ENCODE measurements around the gene PCDH9.

PCDH9 gene

DNA sequence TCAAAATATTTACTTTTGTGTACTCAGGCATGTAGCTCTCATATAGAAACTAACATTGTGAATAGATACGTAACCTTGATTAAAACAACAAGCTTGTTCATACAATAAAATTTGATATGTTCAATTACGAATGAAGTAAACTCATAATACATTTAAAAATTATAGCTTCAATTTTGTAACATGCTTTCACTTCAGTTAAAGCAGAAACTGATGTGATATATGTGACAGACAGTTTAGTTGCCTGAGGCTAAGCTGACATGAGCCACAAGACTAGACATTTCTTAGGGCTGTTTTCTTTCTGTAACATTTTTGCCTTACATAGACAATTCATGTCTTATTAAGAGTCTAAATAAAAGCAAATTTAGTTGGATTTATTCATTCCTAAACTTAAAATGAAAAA, 526.0 kb downstream of the PCDH9 start:
- H3K27ac ChIP-seq (ENCODE audit: low read depth, low read length): no peak overlapping the region
- H3K9me3 ChIP-seq (ENCODE audit: control insufficient read depth, insufficient read depth, low read length): no peaks in the 10 kb centered on the region
- no peaks in the 10 kb centered on the region for H3K4me1 ChIP-seq (ENCODE audit: control insufficient read depth, insufficient read depth, low read length)
- no peak overlapping the region for H3K9ac ChIP-seq (ENCODE audit: low read depth, low read length)
- no peaks in the 10 kb centered on the region for H3K27me3 ChIP-seq (ENCODE audit: control insufficient read depth, insufficient read depth, low read length)
- H3K4me3 ChIP-seq (ENCODE audit: low read depth, low read length): no peak overlapping the region
- no peaks in the 10 kb centered on the region for H3K36me3 ChIP-seq (ENCODE audit: control insufficient read depth, insufficient read depth, low read length)

DNA sequence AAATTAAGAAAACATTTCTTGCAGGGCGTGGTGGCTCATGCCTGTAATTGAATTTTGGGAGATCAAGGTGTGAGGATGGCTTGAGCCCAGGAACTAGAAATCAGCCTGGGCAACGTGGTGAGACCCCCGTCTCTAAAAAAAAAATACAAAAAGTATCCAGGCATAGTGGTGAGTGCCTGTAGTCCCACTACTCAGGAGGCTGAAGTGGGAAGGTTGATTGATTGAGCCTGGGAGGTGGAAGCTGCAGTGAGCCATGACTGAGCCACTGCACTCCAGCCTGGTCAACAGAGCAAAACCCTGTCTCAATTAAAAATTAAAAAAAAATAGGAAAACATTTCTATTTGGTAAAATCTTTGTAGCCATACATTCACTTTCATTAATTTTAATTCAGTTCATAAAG, 526.5 kb downstream of the PCDH9 start:
- H3K27ac ChIP-seq (ENCODE audit: low read depth, low read length): no peak overlapping the region
- no peak overlapping the region for H3K9ac ChIP-seq (ENCODE audit: low read depth, low read length)
- H3K27me3 ChIP-seq (ENCODE audit: control insufficient read depth, insufficient read depth, low read length): no peaks in the 10 kb centered on the region
- no peak overlapping the region for H3K4me3 ChIP-seq (ENCODE audit: low read depth, low read length)
- H3K36me3 ChIP-seq (ENCODE audit: control insufficient read depth, insufficient read depth, low read length): no peaks in the 10 kb centered on the region
- no peaks in the 10 kb centered on the region for H3K4me1 ChIP-seq (ENCODE audit: control insufficient read depth, insufficient read depth, low read length)
- no peaks in the 10 kb centered on the region for H3K9me3 ChIP-seq (ENCODE audit: control insufficient read depth, insufficient read depth, low read length)

- Histone ChIP-seq H3K9ac (ENCODE audit: low read depth, low read length) (no peak overlapping the region), H3K27ac (ENCODE audit: low read depth, low read length) (no peak overlapping the region), H3K36me3 (ENCODE audit: control insufficient read depth, insufficient read depth, low read length) (no peaks in the 10 kb centered on the region), H3K4me3 (ENCODE audit: low read depth, low read length) (no peak overlapping the region), H3K9me3 (ENCODE audit: control insufficient read depth, insufficient read depth, low read length) (no peaks in the 10 kb centered on the region), H3K4me1 (ENCODE audit: control insufficient read depth, insufficient read depth, low read length) (no peaks in the 10 kb centered on the region), H3K27me3 (ENCODE audit: control insufficient read depth, insufficient read depth, low read length) (no peaks in the 10 kb centered on the region)
Measured at GRCh38 chr13:66700117-66700601, 530.0 kb downstream of the PCDH9 start.

DNA sequence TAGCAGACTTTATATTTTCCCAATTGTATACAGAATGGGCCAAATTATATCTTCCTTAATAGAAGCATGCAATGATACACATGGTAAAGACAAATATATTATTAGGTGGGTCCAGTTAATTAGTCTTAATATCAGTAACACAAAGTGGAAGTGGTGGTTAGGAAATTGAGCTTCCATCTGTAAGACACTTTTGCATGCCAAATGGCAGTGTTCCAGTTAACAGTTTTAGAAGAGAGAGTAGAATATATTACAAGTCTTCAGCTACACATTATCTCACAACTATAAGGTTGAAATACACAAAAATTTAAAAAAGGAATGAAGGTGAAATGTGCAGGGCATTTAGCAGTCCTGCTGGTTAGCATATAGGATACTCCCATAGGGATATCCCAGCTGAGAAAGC, 536.5 kb downstream of the PCDH9 start:
- H3K36me3 ChIP-seq (ENCODE audit: control insufficient read depth, insufficient read depth, low read length): no peaks in the 10 kb centered on the region
- H3K27ac ChIP-seq (ENCODE audit: low read depth, low read length): no peak overlapping the region
- no peaks in the 10 kb centered on the region for H3K9me3 ChIP-seq (ENCODE audit: control insufficient read depth, insufficient read depth, low read length)
- no peak overlapping the region for H3K9ac ChIP-seq (ENCODE audit: low read depth, low read length)
- H3K4me3 ChIP-seq (ENCODE audit: low read depth, low read length): no peak overlapping the region
- no peaks in the 10 kb centered on the region for H3K27me3 ChIP-seq (ENCODE audit: control insufficient read depth, insufficient read depth, low read length)
- H3K4me1 ChIP-seq (ENCODE audit: control insufficient read depth, insufficient read depth, low read length): no peaks in the 10 kb centered on the region

- no peak overlapping the region for H3K4me3 ChIP-seq (ENCODE audit: low read depth, low read length)
- H3K9me3 ChIP-seq (ENCODE audit: control insufficient read depth, insufficient read depth, low read length): no peaks in the 10 kb centered on the region
- H3K27me3 ChIP-seq (ENCODE audit: control insufficient read depth, insufficient read depth, low read length): no peaks in the 10 kb centered on the region
- H3K27ac ChIP-seq (ENCODE audit: low read depth, low read length): no peak overlapping the region
- H3K4me1 ChIP-seq (ENCODE audit: control insufficient read depth, insufficient read depth, low read length): no peaks in the 10 kb centered on the region
- no peaks in the 10 kb centered on the region for H3K36me3 ChIP-seq (ENCODE audit: control insufficient read depth, insufficient read depth, low read length)
- H3K9ac ChIP-seq (ENCODE audit: low read depth, low read length): no peak overlapping the region
Measured at GRCh38 chr13:66691149-66691548, 539.0 kb downstream of the PCDH9 start.

GRCh38 chr13:66689628-66690027, 540.5 kb downstream of the PCDH9 start:
- no peaks in the 10 kb centered on the region for H3K27me3 ChIP-seq (ENCODE audit: control insufficient read depth, insufficient read depth, low read length)
- peaks cover 12% of the 10 kb centered on the region for H3K9me3 ChIP-seq (ENCODE audit: control insufficient read depth, insufficient read depth, low read length)
- no peak overlapping the region for H3K9ac ChIP-seq (ENCODE audit: low read depth, low read length)
- H3K4me3 ChIP-seq (ENCODE audit: low read depth, low read length): no peak overlapping the region
- no peaks in the 10 kb centered on the region for H3K36me3 ChIP-seq (ENCODE audit: control insufficient read depth, insufficient read depth, low read length)
- H3K27ac ChIP-seq (ENCODE audit: low read depth, low read length): no peak overlapping the region
- H3K4me1 ChIP-seq (ENCODE audit: control insufficient read depth, insufficient read depth, low read length): no peaks in the 10 kb centered on the region

GRCh38 chr13:66689037-66689619, 541.0 kb downstream of the PCDH9 start:
- no peaks in the 10 kb centered on the region for H3K36me3 ChIP-seq (ENCODE audit: control insufficient read depth, insufficient read depth, low read length)
- H3K4me3 ChIP-seq (ENCODE audit: low read depth, low read length): no peak overlapping the region
- H3K4me1 ChIP-seq (ENCODE audit: control insufficient read depth, insufficient read depth, low read length): no peaks in the 10 kb centered on the region
- peaks cover 12% of the 10 kb centered on the region for H3K9me3 ChIP-seq (ENCODE audit: control insufficient read depth, insufficient read depth, low read length)
- no peak overlapping the region for H3K9ac ChIP-seq (ENCODE audit: low read depth, low read length)
- no peak overlapping the region for H3K27ac ChIP-seq (ENCODE audit: low read depth, low read length)
- no peaks in the 10 kb centered on the region for H3K27me3 ChIP-seq (ENCODE audit: control insufficient read depth, insufficient read depth, low read length)

GRCh38 chr13:66681403-66681802, 548.7 kb downstream of the PCDH9 start:
- no peak overlapping the region for H3K9ac ChIP-seq (ENCODE audit: low read depth, low read length)

GRCh38 chr13:66680031-66680430, 550.1 kb downstream of the PCDH9 start:
- no peak overlapping the region for H3K27ac ChIP-seq (ENCODE audit: low read depth, low read length)
- no peak overlapping the region for H3K4me3 ChIP-seq (ENCODE audit: low read depth, low read length)
- no peaks in the 10 kb centered on the region for H3K4me1 ChIP-seq (ENCODE audit: control insufficient read depth, insufficient read depth, low read length)
- no peaks in the 10 kb centered on the region for H3K27me3 ChIP-seq (ENCODE audit: control insufficient read depth, insufficient read depth, low read length)
- H3K9ac ChIP-seq (ENCODE audit: low read depth, low read length): no peak overlapping the region
- H3K36me3 ChIP-seq (ENCODE audit: control insufficient read depth, insufficient read depth, low read length): no peaks in the 10 kb centered on the region
- peaks cover 2% of the 10 kb centered on the region for H3K9me3 ChIP-seq (ENCODE audit: control insufficient read depth, insufficient read depth, low read length)

More at GRCh38 chr13:66681403-66681802, 548.7 kb downstream of the PCDH9 start:
- no peaks in the 10 kb centered on the region for H3K27me3 ChIP-seq (ENCODE audit: control insufficient read depth, insufficient read depth, low read length)
- H3K4me3 ChIP-seq (ENCODE audit: low read depth, low read length): no peak overlapping the region
- H3K4me1 ChIP-seq (ENCODE audit: control insufficient read depth, insufficient read depth, low read length): no peaks in the 10 kb centered on the region
- H3K9me3 ChIP-seq (ENCODE audit: control insufficient read depth, insufficient read depth, low read length): peaks cover 12% of the 10 kb centered on the region
- no peak overlapping the region for H3K27ac ChIP-seq (ENCODE audit: low read depth, low read length)
- H3K36me3 ChIP-seq (ENCODE audit: control insufficient read depth, insufficient read depth, low read length): no peaks in the 10 kb centered on the region

DNA sequence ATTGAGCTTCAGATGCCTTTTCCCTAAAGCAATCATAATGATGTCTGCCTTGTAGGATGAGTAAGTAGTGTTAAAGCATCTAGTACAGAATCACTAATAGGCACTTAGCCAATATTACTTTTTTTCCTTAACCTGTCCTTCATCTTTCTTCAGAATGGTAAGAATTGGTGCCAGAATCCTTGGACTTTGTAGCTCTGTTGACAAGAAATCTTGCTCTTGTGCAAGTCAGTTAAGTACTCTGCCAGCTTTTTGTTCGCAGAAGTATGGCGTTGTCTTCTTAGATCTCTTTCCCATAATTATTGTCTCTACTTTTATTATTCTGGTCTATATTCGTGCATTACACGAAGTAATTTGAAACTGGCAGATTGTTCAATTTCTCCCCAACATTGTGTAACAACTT, 554.5 kb downstream of the PCDH9 start:
- Histone ChIP-seq H3K9ac (ENCODE audit: low read depth, low read length) (no peak overlapping the region), H3K27ac (ENCODE audit: low read depth, low read length) (no peak overlapping the region), H3K4me3 (ENCODE audit: low read depth, low read length) (no peak overlapping the region), H3K4me1 (ENCODE audit: control insufficient read depth, insufficient read depth, low read length) (no peaks in the 10 kb centered on the region), H3K36me3 (ENCODE audit: control insufficient read depth, insufficient read depth, low read length) (no peaks in the 10 kb centered on the region), H3K27me3 (ENCODE audit: control insufficient read depth, insufficient read depth, low read length) (no peaks in the 10 kb centered on the region), H3K9me3 (ENCODE audit: control insufficient read depth, insufficient read depth, low read length) (no peaks in the 10 kb centered on the region)

GRCh38 chr13:66673401-66673800, 556.7 kb downstream of the PCDH9 start:
- no peak overlapping the region for H3K4me3 ChIP-seq (ENCODE audit: low read depth, low read length)
- H3K9ac ChIP-seq (ENCODE audit: low read depth, low read length): no peak overlapping the region
- no peaks in the 10 kb centered on the region for H3K27me3 ChIP-seq (ENCODE audit: control insufficient read depth, insufficient read depth, low read length)
- H3K27ac ChIP-seq (ENCODE audit: low read depth, low read length): no peak overlapping the region
- no peaks in the 10 kb centered on the region for H3K36me3 ChIP-seq (ENCODE audit: control insufficient read depth, insufficient read depth, low read length)
- H3K4me1 ChIP-seq (ENCODE audit: control insufficient read depth, insufficient read depth, low read length): no peaks in the 10 kb centered on the region
- H3K9me3 ChIP-seq (ENCODE audit: control insufficient read depth, insufficient read depth, low read length): no peaks in the 10 kb centered on the region
